ENCODE results near the gene CLASP1. TPM values are rescaled to one million over a fixed set of nuclear protein-coding genes. Genes with fewer than 3 reads are reported as not detected.
A peak's percentile ranks its signal among the peaks of the same experiment; 100 is the strongest.
"Not testable (repeated sequence)": the region's sequence is repeated elsewhere in the genome, so short reads cannot be mapped to it uniquely, and the experiment has no call there.

CLASP1 gene
- total and polyA plus RNA-seq, 4 experiments from 2014 or later: 3.3 to 68.7 (median 42.1) TPM

- H3K36me3 ChIP-seq (ENCODE audit: insufficient read depth, low read length): peaks cover 42% of the 10 kb centered on the region
- H3K4me3 ChIP-seq (ENCODE audit: low read length in 2 of 2): no peak overlapping the region
- H3K27me3 ChIP-seq (ENCODE audit: insufficient read depth, low read length): no peaks in the 10 kb centered on the region
- H3K4me1 ChIP-seq (ENCODE audit: insufficient read depth, low read length): no peaks in the 10 kb centered on the region
- Mint-ChIP-seq H3K4me3 (no peak overlapping the region), H3K36me3 (peaks cover 63 to 84% of the 10 kb centered on the region in 2 donors), H3K27ac (peak overlapping the region in 1 of 7 donors; percentile 29), H3K9me3 (no peaks in the 10 kb centered on the region), H3K4me1 (no peaks in the 10 kb centered on the region), H3K27me3 (no peaks in the 10 kb centered on the region)
- CTCF ChIA-PET (ENCODE audit: partially characterized antibody): interaction anchor here (0.9 kb wide), 1 partner anchor 13 kb away, joined by 3 read pairs; no protein-coding TSS in a partner anchor
- DNase-seq: no peak
- no peak overlapping the region for H3K27ac ChIP-seq (ENCODE audit: low read depth, low read length)
- intact Hi-C loops (cut with micrococcal nuclease): no loop called here
- POLR2A ChIA-PET (ENCODE audit: partially characterized antibody): no interaction called here
- H3K9me3 ChIP-seq (ENCODE audit: control insufficient read depth in 1 of 2, low read length in 2 of 2): no peaks in the 10 kb centered on the region
These were observed 302.4 kb downstream of the CLASP1 start for GRCh38 chr2:121346859-121347258.

GRCh38 chr2:121346407-121346806, 302.9 kb downstream of the CLASP1 start:
- no peak overlapping the region for H3K27ac ChIP-seq (ENCODE audit: low read depth, low read length)
- no peaks in the 10 kb centered on the region for H3K27me3 ChIP-seq (ENCODE audit: insufficient read depth, low read length)
- H3K9me3 ChIP-seq (ENCODE audit: control insufficient read depth in 1 of 2, low read length in 2 of 2): no peaks in the 10 kb centered on the region
- Mint-ChIP-seq H3K36me3 (peaks cover 63 to 82% of the 10 kb centered on the region in 2 donors), H3K4me3 (no peak overlapping the region), H3K4me1 (no peaks in the 10 kb centered on the region), H3K27me3 (no peaks in the 10 kb centered on the region), H3K9me3 (no peaks in the 10 kb centered on the region), H3K27ac (no peak overlapping the region)
- H3K36me3 ChIP-seq (ENCODE audit: insufficient read depth, low read length): peaks cover 38% of the 10 kb centered on the region
- intact Hi-C loops (cut with micrococcal nuclease): no loop called here
- CTCF ChIA-PET (ENCODE audit: partially characterized antibody): interaction anchor here (0.9 kb wide), 1 partner anchor 13 kb away, joined by 3 read pairs; no protein-coding TSS in a partner anchor
- H3K4me3 ChIP-seq (ENCODE audit: low read length in 2 of 2): no peak overlapping the region
- POLR2A ChIA-PET (ENCODE audit: partially characterized antibody): no interaction called here
- H3K4me1 ChIP-seq (ENCODE audit: insufficient read depth, low read length): no peaks in the 10 kb centered on the region
- no peak for DNase-seq

GRCh38 chr2:121345887-121346286, 303.4 kb downstream of the CLASP1 start:
- H3K36me3 ChIP-seq (ENCODE audit: insufficient read depth, low read length): peaks cover 37% of the 10 kb centered on the region
- H3K4me3 Mint-ChIP-seq: no peak overlapping the region
- no peaks in the 10 kb centered on the region for H3K27me3 ChIP-seq (ENCODE audit: insufficient read depth, low read length)
- no peak for DNase-seq
- no peaks in the 10 kb centered on the region for H3K4me1 Mint-ChIP-seq
- intact Hi-C loops (cut with micrococcal nuclease): no loop called here
- no peaks in the 10 kb centered on the region for H3K27me3 Mint-ChIP-seq
- H3K36me3 Mint-ChIP-seq: peaks cover 60 to 82% of the 10 kb centered on the region in 2 donors
- no peaks in the 10 kb centered on the region for H3K9me3 ChIP-seq (ENCODE audit: control insufficient read depth in 1 of 2, low read length in 2 of 2)
- H3K27ac ChIP-seq (ENCODE audit: low read depth, low read length): no peak overlapping the region
- H3K27ac Mint-ChIP-seq: no peak overlapping the region
- CTCF ChIA-PET (ENCODE audit: partially characterized antibody): interaction anchor here (1.0 kb wide), 1 partner anchor 10 kb away, joined by 5 read pairs; no protein-coding TSS in a partner anchor
- no peaks in the 10 kb centered on the region for H3K9me3 Mint-ChIP-seq
- no peak overlapping the region for H3K4me3 ChIP-seq (ENCODE audit: low read length in 2 of 2)
- POLR2A ChIA-PET (ENCODE audit: partially characterized antibody): no interaction called here
- no peaks in the 10 kb centered on the region for H3K4me1 ChIP-seq (ENCODE audit: insufficient read depth, low read length)

- peak overlapping the region in 1 of 7 donors; percentile 30 for H3K27ac Mint-ChIP-seq
- ChIA-PET POLR2A (ENCODE audit: partially characterized antibody) (no interaction called here), CTCF (ENCODE audit: partially characterized antibody) (interaction anchor here (1.0 kb wide), 1 partner anchor 11 kb away, joined by 5 read pairs; no protein-coding TSS in a partner anchor)
- peaks cover 43% of the 10 kb centered on the region for H3K36me3 ChIP-seq (ENCODE audit: insufficient read depth, low read length)
- H3K4me3 Mint-ChIP-seq: no peak overlapping the region
- intact Hi-C loops (cut with micrococcal nuclease): no loop called here
- H3K9me3 Mint-ChIP-seq: no peaks in the 10 kb centered on the region
- peaks cover 66 to 82% of the 10 kb centered on the region in 2 donors for H3K36me3 Mint-ChIP-seq
- no peaks in the 10 kb centered on the region for H3K4me1 ChIP-seq (ENCODE audit: insufficient read depth, low read length)
- H3K9me3 ChIP-seq (ENCODE audit: control insufficient read depth in 1 of 2, low read length in 2 of 2): no peaks in the 10 kb centered on the region
- no peak for DNase-seq
- H3K4me3 ChIP-seq (ENCODE audit: low read length in 2 of 2): no peak overlapping the region
- H3K27me3 Mint-ChIP-seq: no peaks in the 10 kb centered on the region
- no peaks in the 10 kb centered on the region for H3K4me1 Mint-ChIP-seq
- no peak overlapping the region for H3K27ac ChIP-seq (ENCODE audit: low read depth, low read length)
- H3K27me3 ChIP-seq (ENCODE audit: insufficient read depth, low read length): no peaks in the 10 kb centered on the region
These were observed 304.2 kb downstream of the CLASP1 start for GRCh38 chr2:121345101-121345500.

- CTCF ChIA-PET (ENCODE audit: partially characterized antibody): interaction anchor here (1.4 kb wide), 1 partner anchor 12 kb away, joined by 4 read pairs; no protein-coding TSS in a partner anchor
- POLR2A ChIA-PET (ENCODE audit: partially characterized antibody): not testable (repeated sequence)
These were observed 305.3 kb downstream of the CLASP1 start for GRCh38 chr2:121343828-121344399.

GRCh38 chr2:121343191-121343590, 306.1 kb downstream of the CLASP1 start:
- no peaks in the 10 kb centered on the region for H3K27me3 Mint-ChIP-seq
- H3K4me3 ChIP-seq (ENCODE audit: low read length in 2 of 2): no peak overlapping the region
- H3K27ac Mint-ChIP-seq: peak overlapping the region in 2 of 7 donors; percentile 2 to 53
- CTCF ChIA-PET (ENCODE audit: partially characterized antibody): interaction anchor here (1.0 to 1.4 kb wide), 2 partner anchors 11 to 12 kb away, joined by 3 to 4 read pairs; no protein-coding TSS in a partner anchor
- no peaks in the 10 kb centered on the region for H3K4me1 Mint-ChIP-seq
- peaks cover 71 to 81% of the 10 kb centered on the region in 2 donors for H3K36me3 Mint-ChIP-seq
- no peaks in the 10 kb centered on the region for H3K4me1 ChIP-seq (ENCODE audit: insufficient read depth, low read length)
- no peaks in the 10 kb centered on the region for H3K27me3 ChIP-seq (ENCODE audit: insufficient read depth, low read length)
- DNase-seq: no peak
- H3K9me3 ChIP-seq (ENCODE audit: control insufficient read depth in 1 of 2, low read length in 2 of 2): no peaks in the 10 kb centered on the region
- H3K9me3 Mint-ChIP-seq: no peaks in the 10 kb centered on the region
- intact Hi-C loops (cut with micrococcal nuclease): no loop called here
- H3K4me3 Mint-ChIP-seq: no peak overlapping the region
- H3K36me3 ChIP-seq (ENCODE audit: insufficient read depth, low read length): peaks cover 49% of the 10 kb centered on the region
- POLR2A ChIA-PET (ENCODE audit: partially characterized antibody): no interaction called here
- H3K27ac ChIP-seq (ENCODE audit: low read depth, low read length): no peak overlapping the region

More at GRCh38 chr2:121343828-121344399, 305.3 kb downstream of the CLASP1 start:
- H3K36me3 ChIP-seq (ENCODE audit: insufficient read depth, low read length): peaks cover 54% of the 10 kb centered on the region
- H3K4me3 ChIP-seq (ENCODE audit: low read length in 2 of 2); H3K4me1 ChIP-seq (ENCODE audit: insufficient read depth, low read length); H3K9me3 Mint-ChIP-seq; DNase-seq; H3K4me3 Mint-ChIP-seq; intact Hi-C loops (cut with micrococcal nuclease); H3K27me3 Mint-ChIP-seq; H3K4me1 Mint-ChIP-seq; H3K27ac ChIP-seq (ENCODE audit: low read depth, low read length); H3K9me3 ChIP-seq (ENCODE audit: control insufficient read depth in 1 of 2, low read length in 2 of 2); H3K27ac Mint-ChIP-seq; H3K27me3 ChIP-seq (ENCODE audit: insufficient read depth, low read length): not testable (repeated sequence)
- peaks cover 73 to 84% of the 10 kb centered on the region in 2 donors for H3K36me3 Mint-ChIP-seq

GRCh38 chr2:121342751-121343150, 306.5 kb downstream of the CLASP1 start:
- H3K36me3 Mint-ChIP-seq: peaks cover 67 to 80% of the 10 kb centered on the region in 2 donors
- CTCF ChIA-PET (ENCODE audit: partially characterized antibody): interaction anchor here (1.0 kb wide), 1 partner anchor 11 kb away, joined by 3 read pairs; no protein-coding TSS in a partner anchor

More at GRCh38 chr2:121342751-121343150, 306.5 kb downstream of the CLASP1 start:
- Histone ChIP-seq H3K27me3 (ENCODE audit: insufficient read depth, low read length) (no peaks in the 10 kb centered on the region), H3K9me3 (ENCODE audit: control insufficient read depth in 1 of 2, low read length in 2 of 2) (no peaks in the 10 kb centered on the region), H3K36me3 (ENCODE audit: insufficient read depth, low read length) (peaks cover 45% of the 10 kb centered on the region), H3K27ac (ENCODE audit: low read depth, low read length) (no peak overlapping the region), H3K4me3 (ENCODE audit: low read length in 2 of 2) (no peak overlapping the region), H3K4me1 (ENCODE audit: insufficient read depth, low read length) (no peaks in the 10 kb centered on the region)
- no peaks in the 10 kb centered on the region for H3K4me1 Mint-ChIP-seq
- H3K9me3 Mint-ChIP-seq: no peaks in the 10 kb centered on the region
- peak overlapping the region in 1 of 7 donors; percentile 2 for H3K27ac Mint-ChIP-seq
- H3K4me3 Mint-ChIP-seq: no peak overlapping the region
- no peak for DNase-seq
- intact Hi-C loops (cut with micrococcal nuclease): no loop called here
- no peaks in the 10 kb centered on the region for H3K27me3 Mint-ChIP-seq
- POLR2A ChIA-PET (ENCODE audit: partially characterized antibody): no interaction called here

Data from CD4-positive, alpha-beta memory T cell (primary cell).